Measurements from ENCODE around the gene APOA4. TPM values are rescaled to one million over a fixed set of nuclear protein-coding genes. Genes with fewer than 3 reads are reported as not detected.

The APOA4 gene
- total RNA-seq, 2 donors from 2014 or later: 0.35 to 0.38 TPM

DNA sequence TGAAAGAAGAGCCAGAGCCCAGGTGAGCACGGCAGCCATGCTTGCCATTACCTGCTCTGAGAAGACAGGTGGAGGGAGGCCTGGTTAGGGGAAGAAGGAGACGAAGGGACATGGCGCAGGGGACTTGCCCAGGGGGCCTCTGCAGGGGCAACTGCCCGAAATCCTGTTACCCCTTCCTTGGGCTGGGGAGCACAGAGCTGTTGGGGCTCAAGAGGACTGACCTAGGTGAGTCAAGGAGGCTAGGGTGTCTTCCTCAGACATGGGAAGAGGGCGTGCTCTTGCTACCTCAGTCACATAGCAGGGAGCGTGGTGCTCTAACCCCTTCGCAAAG, 31.3 kb downstream of the APOA4 start, which contains the start of gene APOA5:
Gene APOA5 (minus strand): TSS at position 67 of the 331 bp plus-strand sequence. CDS start 19 bp downstream, at position 48.
- peaks cover 19% of the 10 kb centered on the region for H3K4me1 Mint-ChIP-seq
- peaks cover 4% of the 10 kb centered on the region for H3K36me3 Mint-ChIP-seq (ENCODE audit: low read depth)
- H3K27ac Mint-ChIP-seq: no peak within 1 kb of the TSS
- H3K4me3 Mint-ChIP-seq: peak within 1 kb of the TSS; percentile 9
- Histone ChIP-seq H3K4me1 (ENCODE audit: control insufficient read depth, insufficient read depth, low read length) (peaks cover 5% of the 10 kb centered on the region), H3K36me3 (ENCODE audit: control insufficient read depth, insufficient read depth, low read length) (no peaks in the 10 kb centered on the region), H3K9me3 (ENCODE audit: control insufficient read depth, low read length) (no peaks in the 10 kb centered on the region), H3K27me3 (ENCODE audit: control insufficient read depth, insufficient read depth, low read length, poor library complexity, severe bottlenecking) (peaks cover 6% of the 10 kb centered on the region), H3K27ac (ENCODE audit: low read depth, low read length) (no peak within 1 kb of the TSS), H3K4me3 (ENCODE audit: low read length) (no peak within 1 kb of the TSS), H3K9ac (ENCODE audit: extremely low read depth, low read length, poor library complexity, severe bottlenecking) (no peak within 1 kb of the TSS)
- WGBS, 2 experiments (ENCODE audit: insufficient coverage in 1 of 2, insufficient read length in 1 of 2): 93 to 100% methylated on average over 2 to 7 of the region's 7 CpGs
- H3K9me3 Mint-ChIP-seq: no peaks in the 10 kb centered on the region
- no peak for DNase-seq
- peaks cover 27% of the 10 kb centered on the region for H3K27me3 Mint-ChIP-seq (ENCODE audit: insufficient read depth)
- TF ChIP-seq, protein P1, sequence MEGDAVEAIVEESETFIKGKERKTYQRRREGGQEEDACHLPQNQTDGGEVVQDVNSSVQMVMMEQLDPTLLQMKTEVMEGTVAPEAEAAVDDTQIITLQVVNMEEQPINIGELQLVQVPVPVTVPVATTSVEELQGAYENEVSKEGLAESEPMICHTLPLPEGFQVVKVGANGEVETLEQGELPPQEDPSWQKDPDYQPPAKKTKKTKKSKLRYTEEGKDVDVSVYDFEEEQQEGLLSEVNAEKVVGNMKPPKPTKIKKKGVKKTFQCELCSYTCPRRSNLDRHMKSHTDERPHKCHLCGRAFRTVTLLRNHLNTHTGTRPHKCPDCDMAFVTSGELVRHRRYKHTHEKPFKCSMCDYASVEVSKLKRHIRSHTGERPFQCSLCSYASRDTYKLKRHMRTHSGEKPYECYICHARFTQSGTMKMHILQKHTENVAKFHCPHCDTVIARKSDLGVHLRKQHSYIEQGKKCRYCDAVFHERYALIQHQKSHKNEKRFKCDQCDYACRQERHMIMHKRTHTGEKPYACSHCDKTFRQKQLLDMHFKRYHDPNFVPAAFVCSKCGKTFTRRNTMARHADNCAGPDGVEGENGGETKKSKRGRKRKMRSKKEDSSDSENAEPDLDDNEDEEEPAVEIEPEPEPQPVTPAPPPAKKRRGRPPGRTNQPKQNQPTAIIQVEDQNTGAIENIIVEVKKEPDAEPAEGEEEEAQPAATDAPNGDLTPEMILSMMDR (conservative IDR thresholded peaks at IDR 0.05): no peak

DNA sequence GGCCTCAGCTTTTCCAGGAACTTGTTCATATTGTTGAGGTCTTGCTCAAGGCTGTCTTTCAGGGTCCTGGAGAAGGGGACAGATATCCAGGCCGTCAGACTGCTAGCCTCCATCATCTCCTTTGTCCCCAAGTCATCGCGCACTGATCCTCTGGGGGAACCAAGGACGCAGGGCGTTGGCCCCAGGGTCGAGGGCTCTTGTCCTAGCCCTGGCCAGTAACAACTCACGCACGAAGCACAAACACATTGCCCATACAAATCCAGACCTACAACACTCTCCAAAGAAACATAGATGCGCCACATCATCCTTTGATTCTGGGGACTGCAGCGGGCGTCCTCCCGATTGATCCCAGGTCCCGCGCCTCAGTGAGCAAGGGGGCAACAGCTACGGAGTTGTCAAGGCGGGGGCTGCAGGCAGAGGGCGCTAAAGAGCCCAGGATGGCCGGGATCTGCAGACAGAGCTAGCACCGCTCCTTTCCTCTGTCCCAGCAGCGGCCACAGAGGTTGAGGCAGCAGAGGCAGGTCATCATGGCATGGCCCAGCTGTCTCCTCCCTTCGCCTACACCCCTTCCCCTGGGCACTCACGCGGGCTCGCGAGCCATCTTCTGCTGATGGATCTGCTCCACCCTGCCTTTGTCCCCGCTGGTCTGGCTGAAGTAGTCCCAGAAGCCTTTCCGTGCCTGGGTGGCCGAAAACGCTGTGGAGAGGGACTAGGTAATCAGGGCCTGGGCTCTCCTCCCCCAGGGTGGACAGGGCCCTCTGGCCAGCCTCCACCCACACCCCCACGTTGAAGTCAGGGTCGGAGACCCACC, 31.9 kb downstream of the APOA4 start:
- H3K9me3 Mint-ChIP-seq: no peaks in the 10 kb centered on the region
- TF ChIP-seq, protein P1 (conservative IDR thresholded peaks at IDR 0.05): peak; percentile 95
- Histone ChIP-seq H3K4me1 (ENCODE audit: control insufficient read depth, insufficient read depth, low read length) (peaks cover 5% of the 10 kb centered on the region), H3K27ac (ENCODE audit: low read depth, low read length) (no peak overlapping the region), H3K9me3 (ENCODE audit: control insufficient read depth, low read length) (no peaks in the 10 kb centered on the region), H3K4me3 (ENCODE audit: low read length) (no peak overlapping the region), H3K36me3 (ENCODE audit: control insufficient read depth, insufficient read depth, low read length) (peaks cover 5% of the 10 kb centered on the region), H3K27me3 (ENCODE audit: control insufficient read depth, insufficient read depth, low read length, poor library complexity, severe bottlenecking) (peaks cover 6% of the 10 kb centered on the region), H3K9ac (ENCODE audit: extremely low read depth, low read length, poor library complexity, severe bottlenecking) (no peak overlapping the region)
- H3K27ac Mint-ChIP-seq: no peak overlapping the region
- H3K4me3 Mint-ChIP-seq: peak overlapping the region; percentile 9
- peaks cover 27% of the 10 kb centered on the region for H3K27me3 Mint-ChIP-seq (ENCODE audit: insufficient read depth)
- whole genome bisulfite sequencing, 2 experiments (ENCODE audit: insufficient coverage in 1 of 2, insufficient read length in 1 of 2): 25 to 45% methylated on average over 16 to 31 of the region's 31 CpGs
- DNase-seq: peak; percentile 97
- peaks cover 10% of the 10 kb centered on the region for H3K36me3 Mint-ChIP-seq (ENCODE audit: low read depth)
- H3K4me1 Mint-ChIP-seq: peaks cover 20% of the 10 kb centered on the region

DNA sequence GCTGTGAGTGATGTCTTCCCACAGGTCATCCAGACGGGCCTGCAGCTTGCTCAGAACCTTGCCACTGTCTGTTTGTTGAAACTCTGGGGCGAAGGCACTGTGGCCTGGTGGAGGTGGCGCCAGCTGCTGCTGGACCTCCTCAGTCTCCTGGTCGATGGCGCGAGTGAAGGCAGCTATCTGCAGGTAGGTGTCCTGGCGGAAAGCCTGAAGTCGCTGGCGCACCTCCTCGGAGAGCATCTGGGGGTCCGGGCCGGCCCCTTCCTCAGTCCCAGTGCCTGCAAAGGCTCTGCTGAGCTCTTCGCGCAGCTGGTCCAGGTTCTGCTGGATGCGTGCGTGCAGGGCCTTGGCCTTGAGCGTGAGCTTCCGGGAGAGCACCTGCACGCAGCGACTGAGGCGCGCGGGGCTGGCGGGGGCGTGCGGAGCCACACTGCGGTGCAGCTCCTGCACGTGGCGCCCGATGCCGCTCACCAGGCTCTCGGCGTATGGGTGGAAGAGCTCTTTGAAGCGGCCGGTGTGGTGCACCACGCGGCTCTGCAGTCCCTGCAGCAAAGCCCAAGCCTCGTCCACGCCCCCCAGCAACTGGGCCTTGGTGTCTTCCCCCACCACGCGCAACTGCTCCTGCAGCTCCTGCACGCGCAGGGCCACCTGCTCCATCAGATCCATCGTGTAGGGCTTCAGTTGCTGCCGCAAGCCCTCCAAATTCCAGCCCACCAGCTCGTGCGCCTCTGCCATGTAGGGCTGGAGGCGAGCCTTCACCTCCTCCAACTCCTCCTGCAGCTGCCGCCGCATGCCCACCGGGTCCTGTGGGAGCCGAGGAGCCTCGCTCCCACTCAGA, 32.7 kb downstream of the APOA4 start:
- no peak overlapping the region for H3K27ac Mint-ChIP-seq
- WGBS, 2 experiments (ENCODE audit: insufficient coverage in 1 of 2, insufficient read length in 1 of 2): 95% methylated on average over 36 to 53 of the region's 53 CpGs

More for the DNA sequence above, 32.7 kb downstream of the APOA4 start:
- Histone ChIP-seq H3K9ac (ENCODE audit: extremely low read depth, low read length, poor library complexity, severe bottlenecking) (no peak overlapping the region), H3K9me3 (ENCODE audit: control insufficient read depth, low read length) (no peaks in the 10 kb centered on the region), H3K27ac (ENCODE audit: low read depth, low read length) (no peak overlapping the region), H3K36me3 (ENCODE audit: control insufficient read depth, insufficient read depth, low read length) (peaks cover 13% of the 10 kb centered on the region), H3K4me1 (ENCODE audit: control insufficient read depth, insufficient read depth, low read length) (peaks cover 5% of the 10 kb centered on the region), H3K27me3 (ENCODE audit: control insufficient read depth, insufficient read depth, low read length, poor library complexity, severe bottlenecking) (peaks cover 6% of the 10 kb centered on the region), H3K4me3 (ENCODE audit: low read length) (no peak overlapping the region)
- Mint-ChIP-seq H3K27me3 (ENCODE audit: insufficient read depth) (peaks cover 27% of the 10 kb centered on the region), H3K4me1 (peaks cover 20% of the 10 kb centered on the region), H3K9me3 (no peaks in the 10 kb centered on the region), H3K4me3 (no peak overlapping the region), H3K36me3 (ENCODE audit: low read depth) (peaks cover 18% of the 10 kb centered on the region)
- TF ChIP-seq, protein P1 (conservative IDR thresholded peaks at IDR 0.05): no peak
- DNase-seq: no peak
